NCI-H2171 treated with DMSO at 0.1 percent for 48 hours (cell line): ENCODE measurements around the gene C22orf42.
"Not testable (repeated sequence)": the region's sequence is repeated elsewhere in the genome, so short reads cannot be mapped to it uniquely, and the experiment has no call there.

ENCODE experiments used
- DNase-seq: peaks from one replicate; lab custom pipeline; 2025; lab: John Stamatoyannopoulos, UW

The C22orf42 gene

DNA sequence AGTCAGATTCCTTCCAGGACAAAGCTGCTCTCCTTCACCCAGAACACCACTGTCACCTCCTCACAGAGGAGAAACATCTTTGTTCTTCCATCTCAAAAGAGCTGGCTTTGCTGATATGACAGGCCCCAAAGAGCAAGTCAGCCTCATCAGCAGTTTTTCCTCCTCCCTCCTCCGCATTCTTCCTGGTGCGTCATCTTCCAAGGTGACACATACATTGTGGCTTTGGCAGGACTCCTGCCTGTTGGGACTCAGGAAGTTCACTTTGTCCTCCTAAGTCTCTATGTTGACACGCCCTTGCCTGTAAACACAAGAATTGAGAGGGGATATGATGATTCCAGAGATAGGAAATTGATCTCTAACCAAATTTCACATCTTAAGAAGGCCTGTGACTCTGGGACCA is 23.1 kb downstream of the C22orf42 start:
- DNase-seq: not testable (repeated sequence)

- DNase-seq: not testable (repeated sequence)
Measured at GRCh38 chr22:32134796-32135195, 24.3 kb downstream of the C22orf42 start.

DNA sequence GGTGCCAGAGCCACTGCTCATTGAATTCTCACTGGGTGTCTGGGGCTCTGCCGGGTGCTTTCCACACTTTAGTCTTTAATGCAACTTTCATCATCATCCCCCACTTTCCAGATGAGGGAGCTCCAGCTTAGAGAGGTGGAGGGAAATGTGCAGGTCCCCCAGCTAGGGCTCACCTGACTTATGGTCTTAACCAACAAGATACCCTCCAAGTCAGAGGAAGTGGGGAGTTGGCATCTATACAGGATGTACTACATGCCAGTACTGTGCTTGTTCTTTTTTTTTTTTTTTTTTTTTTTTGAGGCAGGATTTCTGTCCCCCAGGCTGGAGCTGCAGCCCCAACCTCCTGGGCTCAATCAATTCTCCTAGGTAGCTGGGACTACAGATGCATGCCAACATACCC is 26.3 kb downstream of the C22orf42 start:
- no peak for DNase-seq

DNA sequence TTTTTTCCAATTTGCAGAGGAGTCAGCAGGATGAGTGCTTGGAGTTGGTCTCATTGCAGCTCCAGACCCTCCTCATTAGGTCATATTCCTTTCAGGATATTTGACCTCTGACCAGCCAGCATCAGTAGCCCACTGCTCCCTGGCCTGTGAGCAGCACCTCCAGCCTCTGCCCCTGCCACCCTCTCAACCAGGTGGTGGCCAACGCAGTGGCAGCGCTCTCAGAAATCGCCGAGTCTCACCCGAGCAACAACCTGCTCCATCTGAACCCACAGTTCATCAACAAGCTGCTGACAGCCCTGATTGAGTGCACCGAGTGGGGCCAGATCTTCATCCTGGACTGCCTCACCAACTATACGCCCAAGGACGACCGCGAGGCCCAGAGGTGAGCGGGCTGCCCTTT is 27.0 kb downstream of the C22orf42 start:
- DNase-seq: no peak

- no peak for DNase-seq
Measured at GRCh38 chr22:32130464-32130863, 28.6 kb downstream of the C22orf42 start.

- DNase-seq: no peak
Measured at GRCh38 chr22:32127904-32128303, 31.2 kb downstream of the C22orf42 start.

GRCh38 chr22:32123657-32124056 is 35.4 kb downstream of the C22orf42 start:
- no peak for DNase-seq

GRCh38 chr22:32122899-32123298 is 36.2 kb downstream of the C22orf42 start:
- no peak for DNase-seq

DNA sequence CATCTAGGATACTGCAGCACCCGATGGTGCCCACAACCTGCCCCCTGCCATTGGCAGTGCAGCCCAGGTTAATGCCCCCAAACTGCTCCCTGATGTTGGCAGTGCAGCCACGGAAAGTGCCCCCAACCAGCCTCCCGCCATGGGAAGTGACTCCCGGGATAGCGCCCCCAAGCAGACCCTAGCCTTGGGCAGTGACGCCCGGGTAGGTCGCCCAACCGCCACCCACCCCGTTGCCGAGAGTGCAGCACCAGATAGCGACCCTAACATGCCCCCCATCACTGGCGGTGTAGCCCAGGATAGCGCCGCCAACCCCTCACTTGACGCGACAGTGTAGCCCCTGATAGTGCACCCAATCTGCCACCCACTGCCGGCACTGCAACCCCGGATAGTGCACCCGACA is 38.5 kb downstream of the C22orf42 start:
- DNase-seq: no peak

- DNase-seq: no peak
Measured at GRCh38 chr22:32119568-32120235, 39.4 kb downstream of the C22orf42 start.

- DNase-seq: no peak
Measured at GRCh38 chr22:32112380-32112779, 46.7 kb downstream of the C22orf42 start.

DNA sequence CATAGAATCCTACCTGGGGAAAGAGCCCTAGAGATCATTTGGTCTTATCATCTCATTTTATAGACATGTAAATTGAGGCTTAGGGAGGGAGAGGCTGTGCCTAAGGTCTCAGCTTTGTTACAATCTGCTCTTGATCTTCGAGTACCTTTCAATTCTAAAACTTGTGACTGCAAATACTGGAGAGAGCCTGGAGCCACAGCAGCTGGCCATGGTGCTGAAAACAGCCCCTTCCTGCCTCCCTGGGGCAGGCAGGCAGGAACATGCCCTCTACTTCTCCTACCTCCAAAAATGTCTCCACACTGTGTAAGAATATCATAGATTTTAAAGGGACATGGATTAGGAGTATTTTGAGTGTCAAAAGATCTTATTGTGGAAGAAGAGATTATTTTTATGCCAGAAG is 52.2 kb downstream of the C22orf42 start:
- DNase-seq: peak; percentile 67

- peak; percentile 57 for DNase-seq
Measured at GRCh38 chr22:32103658-32104315, 55.3 kb downstream of the C22orf42 start.

- no peak for DNase-seq
Measured at GRCh38 chr22:32100711-32101110, 58.4 kb downstream of the C22orf42 start.
